Epithelial cell of proximal tubule (primary cell): Measurements from ENCODE around the gene TSPAN31. TPM values are rescaled to one million over a fixed set of nuclear protein-coding genes. Genes with fewer than 3 reads are reported as not detected.

Source experiments
- total RNA-seq: library from RNA; depleted of rRNA; stranded (reverse); fragments of >200 nt; gene quantifications from 2 replicates; pipeline ENCODE4 v1.2.3, GENCODE V29; 2015

Gene TSPAN31
- total RNA-seq, 1 donor from 2014 or later, result 40.4 TPM

Other genes with a start within 250 kb of the TSPAN31 start
- gene DDIT3, start 224.5 kb upstream of the TSPAN31 start, total RNA-seq, result 13.5 and 20.2 TPM in 2 replicates
- gene MBD6, start 222.2 kb upstream of the TSPAN31 start, total RNA-seq, result 3.5 and 6.3 TPM in 2 replicates
- 140 and 202 TPM in 2 replicates for gene DCTN2, start 197.8 kb upstream of the TSPAN31 start, total RNA-seq
- gene KIF5A, start 195.0 kb upstream of the TSPAN31 start, total RNA-seq, result 0.46 and 0.51 TPM in 2 replicates
- gene PIP4K2C, start 153.8 kb upstream of the TSPAN31 start, total RNA-seq, result 34.2 and 46.6 TPM in 2 replicates
- 8.0 and 8.1 TPM in 2 replicates for gene DTX3, start 140.2 kb upstream of the TSPAN31 start, total RNA-seq
- gene ARHGEF25, start 133.6 kb upstream of the TSPAN31 start, total RNA-seq, result 1.3 and 6.2 TPM in 2 replicates
- 0.14 and 0.69 TPM in 2 replicates for gene B4GALNT1, start 111.8 kb upstream of the TSPAN31 start, total RNA-seq
- 92.7 and 101 TPM in 2 replicates for gene OS9, start 50.9 kb upstream of the TSPAN31 start, total RNA-seq
- under 0.01 TPM in 1 of 2 replicates, not detected in the other for gene AGAP2, start 6.3 kb upstream of the TSPAN31 start, total RNA-seq
- gene CDK4, start 7.3 kb downstream of the TSPAN31 start, total RNA-seq, result 178 and 363 TPM in 2 replicates
- 4.5 and 4.7 TPM in 2 replicates for gene MARCHF9, start 10.1 kb downstream of the TSPAN31 start, total RNA-seq
- gene CYP27B1, start 22.0 kb downstream of the TSPAN31 start, total RNA-seq, result 0.87 and 3.6 TPM in 2 replicates
- 27.3 and 43.2 TPM in 2 replicates for gene METTL1, start 27.1 kb downstream of the TSPAN31 start, total RNA-seq
- gene EEF1AKMT3, start 27.6 kb downstream of the TSPAN31 start, total RNA-seq, result 4.2 and 11.2 TPM in 2 replicates
- gene TSFM, start 37.7 kb downstream of the TSPAN31 start, total RNA-seq, result 30.6 and 42.8 TPM in 2 replicates
- 0.07 TPM in 1 of 2 replicates, not detected in the other for gene AVIL, start 73.7 kb downstream of the TSPAN31 start, total RNA-seq
- 44.7 and 53.1 TPM in 2 replicates for gene CTDSP2, start 101.7 kb downstream of the TSPAN31 start, total RNA-seq
- 8.4 and 19.2 TPM in 2 replicates for gene ATP23, start 196.5 kb downstream of the TSPAN31 start, total RNA-seq